Measurements from ENCODE around the gene C16orf54.
"Not testable (repeated sequence)": the region's sequence is repeated elsewhere in the genome, so short reads cannot be mapped to it uniquely, and the experiment has no call there.

C16orf54 gene

DNA sequence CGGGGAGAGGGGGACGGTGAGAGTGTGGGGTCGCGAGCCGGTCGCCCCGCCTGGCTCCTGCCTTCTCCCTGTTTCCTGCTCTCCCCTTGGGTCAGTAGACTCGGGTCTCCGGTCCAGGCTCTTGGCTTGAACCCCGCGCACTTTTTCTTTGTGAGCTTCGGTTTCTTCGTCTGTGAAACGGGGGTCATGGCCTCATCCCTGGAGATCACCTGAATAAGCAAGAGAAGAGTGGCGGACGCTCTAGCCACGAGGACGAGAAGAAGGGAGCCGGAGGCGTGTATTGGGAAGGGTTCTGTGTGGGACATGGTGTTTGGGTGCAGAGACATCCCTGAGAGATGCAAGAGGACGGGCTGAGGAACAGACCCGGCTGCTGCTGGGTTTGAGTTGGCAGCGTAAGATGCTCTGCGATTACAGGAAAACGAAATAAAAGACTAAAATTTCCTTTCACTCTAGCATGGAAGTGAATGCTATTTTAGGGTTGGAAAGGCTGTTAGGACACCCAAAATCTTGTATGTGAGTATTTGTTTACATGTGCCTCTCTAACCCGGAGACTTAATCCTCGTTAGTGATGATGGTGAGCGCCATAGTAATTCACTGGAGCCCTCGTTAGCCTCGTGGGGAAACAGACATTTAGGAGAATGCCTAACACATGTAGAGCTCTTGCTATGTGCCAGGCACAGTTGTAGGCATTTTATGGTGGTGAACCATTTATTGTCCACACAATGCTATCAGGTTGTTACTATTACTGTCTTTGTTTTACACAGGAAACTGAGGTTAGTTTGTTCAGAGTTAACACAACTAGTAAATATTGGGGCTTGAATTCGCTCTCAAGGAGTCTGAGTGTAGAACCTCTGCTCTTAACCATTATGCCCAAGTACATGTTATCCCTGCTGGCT is 45.4 kb upstream of the C16orf54 start:
- Histone ChIP-seq H3K79me2 (ENCODE audit: control insufficient read depth, insufficient read depth, low read length, poor library complexity) (peaks cover 26% of the 10 kb centered on the region), H2BK5ac (ENCODE audit: low read depth, low read length, poor library complexity) (peak overlapping the region; percentile 56), H3K4me3 (ENCODE audit: low read depth, low read length) (peak overlapping the region; percentile 99), H2BK12ac (ENCODE audit: low read length) (no peak overlapping the region), H2BK120ac (ENCODE audit: insufficient read depth, low read length, poor library complexity) (peak overlapping the region; percentile 54), H3K23ac (ENCODE audit: low read length) (peak overlapping the region; percentile 10), H3K4me2 (ENCODE audit: low read length) (peak overlapping the region; percentile 75), H2AK5ac (ENCODE audit: low read length) (no peak overlapping the region), H3K27ac (ENCODE audit: low read depth, low read length) (peak overlapping the region; percentile 53), H3K9me3 (ENCODE audit: insufficient read depth, low read depth, low read length) (no peaks in the 10 kb centered on the region), H4K12ac (ENCODE audit: low read depth, low read length) (peak overlapping the region; percentile 71), H3K4me1 (ENCODE audit: control insufficient read depth in 1 of 2, insufficient read depth in 2 of 2, low read length in 2 of 2) (peaks cover 11 to 16% of the 10 kb centered on the region in 2 experiments), H3K14ac (ENCODE audit: low read length) (peak overlapping the region; percentile 58), H3K18ac (ENCODE audit: low read length) (peak overlapping the region; percentile 87), H4K8ac (ENCODE audit: low read depth, low read length) (peak overlapping the region; percentile 69), H3K36me3 (ENCODE audit: control insufficient read depth in 1 of 2, insufficient read depth in 2 of 2, low read length in 2 of 2) (peaks cover 0 to 7% of the 10 kb centered on the region in 2 experiments), H2AFZ (ENCODE audit: insufficient read depth, low read length, poor library complexity) (peak overlapping the region; percentile 50), H4K91ac (ENCODE audit: low read depth, low read length) (peak overlapping the region; percentile 83), H3K79me1 (ENCODE audit: low read length) (peaks cover 11% of the 10 kb centered on the region), H3K4ac (ENCODE audit: low read depth, low read length) (peak overlapping the region; percentile 81), H3K9ac (ENCODE audit: low read length) (peak overlapping the region; percentile 92), H3K27me3 (ENCODE audit: insufficient read depth, low read length) (no peaks in the 10 kb centered on the region)
- DNase-seq, result peak in 1 of 2 donors; percentile 25
- WGBS (ENCODE audit: extremely low coverage, insufficient coverage, insufficient read length), result no CpG with 5 or more reads among the region's 31 CpGs

DNA sequence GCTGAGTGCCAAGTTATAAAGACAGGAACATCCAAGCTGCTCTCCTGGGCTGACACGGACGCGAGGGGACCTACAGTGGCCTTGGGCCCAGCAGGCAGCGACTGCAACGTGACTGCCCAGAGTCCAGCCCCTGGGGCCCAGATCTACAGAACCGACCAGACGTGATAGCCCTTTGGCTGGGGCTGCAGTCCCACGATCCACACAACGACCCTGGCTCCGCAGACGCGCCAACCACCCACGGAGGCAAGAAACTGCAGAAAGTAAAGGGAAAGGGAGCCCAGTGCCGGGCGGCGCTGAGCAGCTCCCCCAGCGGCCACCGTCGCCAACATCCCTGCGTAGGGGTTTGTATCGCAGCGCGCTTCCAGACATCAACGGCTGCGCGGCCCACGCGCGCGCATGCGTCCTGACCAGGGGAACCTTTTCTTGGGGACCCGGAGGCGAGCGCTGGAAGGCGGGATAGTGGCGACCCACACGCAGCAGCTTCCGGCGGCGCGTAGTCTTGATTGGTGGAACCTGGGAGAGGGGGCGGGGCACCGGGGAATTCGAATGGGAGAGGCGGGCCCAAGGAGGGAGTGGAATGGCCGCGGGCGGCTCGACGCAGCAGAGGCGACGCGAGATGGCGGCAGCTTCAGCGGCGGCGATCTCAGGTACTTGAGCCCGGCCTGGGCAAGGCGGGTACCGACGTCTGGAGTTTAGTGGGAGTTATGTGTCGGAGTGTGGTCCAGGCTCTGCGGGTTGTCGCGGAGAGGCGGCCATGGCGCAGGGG is 44.6 kb upstream of the C16orf54 start, which contains the start of gene KIF22:
TSS of gene KIF22 (plus strand) at position 569 of the 766 bp plus-strand sequence. CDS start at position 578, 9 bp downstream.
- no peak within 1 kb of the TSS for H3K23ac ChIP-seq (ENCODE audit: low read length)
- peak within 1 kb of the TSS; percentile 29 for H2BK12ac ChIP-seq (ENCODE audit: low read length)
- H3K9ac ChIP-seq (ENCODE audit: low read length), result peak within 1 kb of the TSS; percentile 92
- DNase-seq, result peak; percentile 99 to 100
- H3K18ac ChIP-seq (ENCODE audit: low read length), result peak within 1 kb of the TSS; percentile 87
- H2AK5ac ChIP-seq (ENCODE audit: low read length), result peak within 1 kb of the TSS; percentile 26
- no peaks in the 10 kb centered on the region for H3K9me3 ChIP-seq (ENCODE audit: insufficient read depth, low read depth, low read length)
- peak within 1 kb of the TSS; percentile 99 for H3K4me3 ChIP-seq (ENCODE audit: low read depth, low read length)
- H3K27ac ChIP-seq (ENCODE audit: low read depth, low read length), result peak within 1 kb of the TSS; percentile 73
- peaks cover 11 to 19% of the 10 kb centered on the region in 2 experiments for H3K4me1 ChIP-seq (ENCODE audit: control insufficient read depth in 1 of 2, insufficient read depth in 2 of 2, low read length in 2 of 2)
- peaks cover 26% of the 10 kb centered on the region for H3K79me2 ChIP-seq (ENCODE audit: control insufficient read depth, insufficient read depth, low read length, poor library complexity)
- H4K8ac ChIP-seq (ENCODE audit: low read depth, low read length), result peak within 1 kb of the TSS; percentile 99
- H3K27me3 ChIP-seq (ENCODE audit: insufficient read depth, low read length), result no peaks in the 10 kb centered on the region
- peaks cover 0 to 6% of the 10 kb centered on the region in 2 experiments for H3K36me3 ChIP-seq (ENCODE audit: control insufficient read depth in 1 of 2, insufficient read depth in 2 of 2, low read length in 2 of 2)
- peaks cover 11% of the 10 kb centered on the region for H3K79me1 ChIP-seq (ENCODE audit: low read length)
- H2BK120ac ChIP-seq (ENCODE audit: insufficient read depth, low read length, poor library complexity), result peak within 1 kb of the TSS; percentile 73
- H3K4ac ChIP-seq (ENCODE audit: low read depth, low read length), result peak within 1 kb of the TSS; percentile 81
- no CpG with 5 or more reads among the region's 67 CpGs for WGBS (ENCODE audit: extremely low coverage, insufficient coverage, insufficient read length)
- peak within 1 kb of the TSS; percentile 89 for H4K12ac ChIP-seq (ENCODE audit: low read depth, low read length)
- peak within 1 kb of the TSS; percentile 92 for H4K91ac ChIP-seq (ENCODE audit: low read depth, low read length)
- H3K14ac ChIP-seq (ENCODE audit: low read length), result peak within 1 kb of the TSS; percentile 96
- peak within 1 kb of the TSS; percentile 75 for H2BK5ac ChIP-seq (ENCODE audit: low read depth, low read length, poor library complexity)
- H2AFZ ChIP-seq (ENCODE audit: insufficient read depth, low read length, poor library complexity), result peak within 1 kb of the TSS; percentile 93
- H3K4me2 ChIP-seq (ENCODE audit: low read length), result peak within 1 kb of the TSS; percentile 81

DNA sequence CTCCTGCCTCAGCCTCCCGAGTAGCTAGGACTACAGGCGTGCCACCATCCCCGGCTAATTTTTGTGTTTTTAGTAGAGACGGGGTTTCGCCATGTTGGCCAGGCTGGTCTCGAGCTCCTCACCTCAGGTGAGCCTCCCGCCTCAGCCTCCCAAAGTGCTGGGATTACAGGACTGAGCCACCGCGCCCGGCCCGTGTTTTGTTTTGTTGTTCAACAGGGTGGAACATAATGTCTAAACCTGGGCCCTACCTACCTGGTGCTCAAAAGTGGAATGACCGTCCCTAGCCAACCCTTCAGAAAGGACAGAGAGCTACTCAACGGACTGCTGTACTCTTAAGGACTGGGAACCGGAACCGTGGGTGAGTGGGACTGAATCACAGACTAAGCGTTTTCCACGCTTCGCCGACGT is 44.0 kb upstream of the C16orf54 start:
- Histone ChIP-seq H2BK12ac (ENCODE audit: low read length) (peak overlapping the region; percentile 29), H3K79me2 (ENCODE audit: control insufficient read depth, insufficient read depth, low read length, poor library complexity) (peaks cover 26% of the 10 kb centered on the region), H3K4me1 (ENCODE audit: control insufficient read depth in 1 of 2, insufficient read depth in 2 of 2, low read length in 2 of 2) (peaks cover 15 to 23% of the 10 kb centered on the region in 2 experiments), H3K36me3 (ENCODE audit: control insufficient read depth in 1 of 2, insufficient read depth in 2 of 2, low read length in 2 of 2) (peaks cover 0 to 3% of the 10 kb centered on the region in 2 experiments), H3K23ac (ENCODE audit: low read length) (no peak overlapping the region), H3K27me3 (ENCODE audit: insufficient read depth, low read length) (no peaks in the 10 kb centered on the region), H3K18ac (ENCODE audit: low read length) (peak overlapping the region; percentile 85), H3K4me2 (ENCODE audit: low read length) (peak overlapping the region; percentile 81), H2BK5ac (ENCODE audit: low read depth, low read length, poor library complexity) (peak overlapping the region; percentile 75), H2AFZ (ENCODE audit: insufficient read depth, low read length, poor library complexity) (peak overlapping the region; percentile 93), H2AK5ac (ENCODE audit: low read length) (peak overlapping the region; percentile 26), H3K9me3 (ENCODE audit: insufficient read depth, low read depth, low read length) (no peaks in the 10 kb centered on the region), H3K27ac (ENCODE audit: low read depth, low read length) (peak overlapping the region; percentile 73), H3K4ac (ENCODE audit: low read depth, low read length) (peak overlapping the region; percentile 73), H2BK120ac (ENCODE audit: insufficient read depth, low read length, poor library complexity) (peak overlapping the region; percentile 73), H3K4me3 (ENCODE audit: low read depth, low read length) (no peak overlapping the region), H3K9ac (ENCODE audit: low read length) (peak overlapping the region; percentile 74), H4K8ac (ENCODE audit: low read depth, low read length) (peak overlapping the region; percentile 99), H4K91ac (ENCODE audit: low read depth, low read length) (peak overlapping the region; percentile 92), H3K79me1 (ENCODE audit: low read length) (peaks cover 16% of the 10 kb centered on the region), H3K14ac (ENCODE audit: low read length) (peak overlapping the region; percentile 96), H4K12ac (ENCODE audit: low read depth, low read length) (peak overlapping the region; percentile 89)
- no CpG with 5 or more reads among the region's 20 CpGs for WGBS (ENCODE audit: extremely low coverage, insufficient coverage, insufficient read length)
- peak in 1 of 2 donors; percentile 8 for DNase-seq

DNA sequence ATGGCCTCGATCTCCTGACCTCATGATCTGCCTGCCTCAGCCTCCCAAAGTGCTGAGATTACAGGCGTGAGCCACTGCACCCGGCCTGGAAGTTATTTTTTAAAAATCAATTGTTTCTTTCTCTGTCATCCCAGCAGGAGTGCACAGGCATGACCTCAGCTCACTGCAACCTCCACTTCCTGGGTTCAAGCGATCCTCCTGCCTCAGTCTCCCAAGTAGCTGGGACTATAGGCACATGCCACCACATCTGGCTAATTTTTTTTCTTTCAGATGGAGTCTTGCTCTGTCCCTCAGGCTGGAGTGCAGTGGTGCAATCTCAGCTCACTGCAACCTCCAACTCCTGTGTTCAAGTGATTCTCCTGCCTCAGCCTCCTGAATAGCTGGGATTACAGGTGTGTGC is 41.4 kb upstream of the C16orf54 start:
- H4K8ac ChIP-seq (ENCODE audit: low read depth, low read length); H3K14ac ChIP-seq (ENCODE audit: low read length); H3K18ac ChIP-seq (ENCODE audit: low read length); H3K9ac ChIP-seq (ENCODE audit: low read length); H3K27ac ChIP-seq (ENCODE audit: low read depth, low read length); H3K4ac ChIP-seq (ENCODE audit: low read depth, low read length); H2BK12ac ChIP-seq (ENCODE audit: low read length); H3K4me2 ChIP-seq (ENCODE audit: low read length); H3K9me3 ChIP-seq (ENCODE audit: insufficient read depth, low read depth, low read length); H2BK5ac ChIP-seq (ENCODE audit: low read depth, low read length, poor library complexity); H2BK120ac ChIP-seq (ENCODE audit: insufficient read depth, low read length, poor library complexity); H3K4me3 ChIP-seq (ENCODE audit: low read depth, low read length); H3K36me3 ChIP-seq (ENCODE audit: control insufficient read depth in 1 of 2, insufficient read depth in 2 of 2, low read length in 2 of 2); H2AFZ ChIP-seq (ENCODE audit: insufficient read depth, low read length, poor library complexity); H3K23ac ChIP-seq (ENCODE audit: low read length); H2AK5ac ChIP-seq (ENCODE audit: low read length); H4K91ac ChIP-seq (ENCODE audit: low read depth, low read length); H4K12ac ChIP-seq (ENCODE audit: low read depth, low read length); H3K27me3 ChIP-seq (ENCODE audit: insufficient read depth, low read length); DNase-seq: not testable (repeated sequence)
- H3K79me2 ChIP-seq (ENCODE audit: control insufficient read depth, insufficient read depth, low read length, poor library complexity), result peaks cover 16% of the 10 kb centered on the region
- peaks cover 17 to 25% of the 10 kb centered on the region in 2 experiments for H3K4me1 ChIP-seq (ENCODE audit: control insufficient read depth in 1 of 2, insufficient read depth in 2 of 2, low read length in 2 of 2)
- no CpG with 5 or more reads among the region's 4 CpGs for WGBS (ENCODE audit: extremely low coverage, insufficient coverage, insufficient read length)
- peaks cover 27% of the 10 kb centered on the region for H3K79me1 ChIP-seq (ENCODE audit: low read length)
